HUDEP-2 (cell line): ENCODE results near the gene FRMD4A.

Source experiments
- DNase-seq, 76 experiments: peaks; one replicate each; lab custom pipeline; 2025; ENCODE audit not compliant: unreplicated experiment in 76 of 76; lab: John Stamatoyannopoulos, UW

The FRMD4A gene

DNA sequence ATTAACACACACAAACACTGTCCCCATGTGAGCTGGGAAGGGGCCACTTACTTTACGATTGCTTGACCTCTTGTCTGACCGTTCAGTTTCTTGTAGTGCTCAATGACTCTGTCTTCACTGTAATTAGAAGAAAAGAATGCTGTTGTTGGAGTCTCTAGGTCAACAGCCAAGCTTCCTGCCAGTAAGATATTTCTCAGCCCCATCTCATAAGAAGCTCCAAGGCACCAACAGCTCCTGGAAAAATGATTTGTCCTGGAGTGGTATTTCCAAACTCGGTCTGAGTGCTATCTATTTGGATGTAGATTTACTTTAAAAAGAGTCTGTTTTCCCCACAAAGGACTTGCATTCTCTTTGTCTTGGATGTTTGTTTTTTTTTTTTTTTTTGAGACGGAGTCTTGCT lies 590.3 kb downstream of the FRMD4A start:
- no peak for DNase-seq

- no peak for DNase-seq
Measured at GRCh38 chr10:13739183-13739582, 591.5 kb downstream of the FRMD4A start.

- no peak for DNase-seq
Measured at GRCh38 chr10:13736506-13736905, 594.2 kb downstream of the FRMD4A start.

DNA sequence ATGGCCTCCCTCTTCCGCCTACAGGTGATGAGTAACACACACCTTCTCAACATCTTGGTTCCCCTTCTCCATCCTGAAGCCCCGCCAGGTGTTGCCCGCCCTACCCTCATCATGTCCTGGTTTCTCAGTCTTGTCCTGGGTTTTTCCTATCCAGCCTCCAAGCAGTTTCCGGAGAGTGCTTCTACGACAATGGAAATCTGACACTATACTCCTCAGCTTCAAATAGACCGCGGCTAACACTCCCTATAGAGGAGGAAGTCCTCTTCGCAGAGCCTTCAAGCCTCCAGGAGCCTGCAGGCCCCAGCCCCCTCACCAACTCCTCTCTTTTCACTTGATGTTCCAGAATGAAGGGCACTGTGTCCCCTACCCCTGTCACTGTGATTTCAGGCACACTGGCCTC lies 596.6 kb downstream of the FRMD4A start:
- no peak for DNase-seq

DNA sequence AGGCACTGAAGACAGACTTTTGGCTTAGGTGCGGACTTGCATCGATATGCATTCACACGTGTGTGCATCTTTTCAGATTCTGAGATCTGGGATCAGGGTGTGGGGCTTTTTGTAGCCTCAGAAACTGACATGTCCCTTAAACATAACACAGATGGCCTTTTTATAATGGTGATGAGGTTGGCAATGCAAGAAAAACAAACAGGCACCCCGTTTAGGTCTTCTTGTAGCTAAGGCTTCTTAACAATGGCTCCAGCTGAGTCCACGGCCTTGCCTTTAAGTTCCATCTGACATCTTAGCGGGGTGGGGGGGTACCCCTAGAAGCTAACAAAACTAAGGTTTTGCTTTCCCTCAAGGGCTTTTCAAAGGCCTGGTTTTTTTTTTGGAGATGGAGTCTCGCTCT lies 597.7 kb downstream of the FRMD4A start:
- DNase-seq, result no peak

- DNase-seq, result no peak
Measured at GRCh38 chr10:13732465-13732881, 598.3 kb downstream of the FRMD4A start.

DNA sequence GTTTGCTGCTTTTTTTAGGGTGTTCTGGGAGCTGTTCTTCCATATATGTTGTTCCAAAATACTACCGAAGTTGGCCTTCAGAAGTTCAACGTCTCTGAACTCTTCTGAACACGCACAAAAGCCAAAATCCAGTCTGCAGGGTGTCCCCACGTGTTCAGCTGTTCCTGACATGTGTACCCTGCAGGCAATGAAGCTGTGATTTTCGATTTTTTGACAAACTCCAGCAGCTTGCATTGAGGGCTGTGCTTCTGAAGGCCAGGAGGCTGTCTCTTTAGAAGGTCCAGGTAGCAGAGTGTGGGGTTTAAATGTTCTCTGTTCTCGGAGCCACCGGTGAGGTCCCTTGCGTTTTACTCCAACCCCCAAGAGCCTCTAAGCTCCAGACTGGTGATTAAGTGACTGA lies 598.9 kb downstream of the FRMD4A start:
- DNase-seq, result no peak

- DNase-seq, result no peak
Measured at GRCh38 chr10:13730956-13731355, 599.8 kb downstream of the FRMD4A start.

DNA sequence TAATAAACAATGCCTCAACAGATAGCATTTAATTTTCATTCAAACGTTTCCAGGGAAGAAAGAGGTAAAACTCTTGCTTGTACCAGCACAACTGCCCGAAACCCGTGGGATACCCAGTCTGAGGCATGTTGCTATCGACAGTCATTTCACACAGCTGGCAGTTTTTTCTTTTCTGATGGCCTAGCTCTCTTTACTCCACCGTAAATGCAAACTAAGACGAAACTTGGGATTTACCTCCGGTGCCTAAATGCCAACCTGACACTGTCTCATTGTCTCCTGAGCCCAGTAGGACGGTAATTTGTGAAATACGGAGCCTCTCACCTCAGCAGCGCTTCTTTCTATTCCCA lies 600.4 kb downstream of the FRMD4A start:
- no peak for DNase-seq

- DNase-seq, result no peak
Measured at GRCh38 chr10:13729586-13730305, 601.0 kb downstream of the FRMD4A start.

DNA sequence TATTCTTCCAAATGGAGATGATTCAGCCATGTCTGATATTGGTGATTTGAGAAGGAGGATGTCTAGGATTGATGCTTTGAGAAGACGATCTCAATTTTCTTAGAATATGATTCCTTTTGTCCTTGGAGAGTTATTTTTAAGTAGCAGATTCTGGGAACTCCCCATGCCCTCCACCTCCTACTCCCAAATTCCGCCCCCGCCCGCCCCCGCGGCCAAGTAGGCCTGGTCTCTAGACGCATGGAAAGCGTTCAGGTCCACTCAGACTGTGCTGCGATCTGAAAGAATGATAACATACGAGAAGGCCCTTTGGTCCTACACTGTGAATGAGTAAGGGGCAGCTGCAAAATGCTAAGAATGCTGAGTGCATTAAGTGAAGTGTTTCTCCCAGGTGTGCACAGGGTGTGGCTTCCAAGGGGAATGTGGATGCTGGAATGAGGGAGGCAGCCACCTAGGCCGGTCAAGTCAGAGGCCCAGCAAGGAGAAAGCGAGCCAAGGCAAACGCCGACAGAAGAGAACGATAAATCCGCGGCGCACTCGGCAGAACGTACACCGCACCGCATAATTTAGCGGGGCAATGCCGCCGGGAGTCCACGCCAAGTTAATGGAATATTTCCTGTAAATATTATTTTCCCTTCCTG lies 601.7 kb downstream of the FRMD4A start:
- no peak for DNase-seq

- no peak for DNase-seq
Measured at GRCh38 chr10:13725594-13725993, 605.1 kb downstream of the FRMD4A start.

- no peak for DNase-seq
Measured at GRCh38 chr10:13724484-13724883, 606.2 kb downstream of the FRMD4A start.

DNA sequence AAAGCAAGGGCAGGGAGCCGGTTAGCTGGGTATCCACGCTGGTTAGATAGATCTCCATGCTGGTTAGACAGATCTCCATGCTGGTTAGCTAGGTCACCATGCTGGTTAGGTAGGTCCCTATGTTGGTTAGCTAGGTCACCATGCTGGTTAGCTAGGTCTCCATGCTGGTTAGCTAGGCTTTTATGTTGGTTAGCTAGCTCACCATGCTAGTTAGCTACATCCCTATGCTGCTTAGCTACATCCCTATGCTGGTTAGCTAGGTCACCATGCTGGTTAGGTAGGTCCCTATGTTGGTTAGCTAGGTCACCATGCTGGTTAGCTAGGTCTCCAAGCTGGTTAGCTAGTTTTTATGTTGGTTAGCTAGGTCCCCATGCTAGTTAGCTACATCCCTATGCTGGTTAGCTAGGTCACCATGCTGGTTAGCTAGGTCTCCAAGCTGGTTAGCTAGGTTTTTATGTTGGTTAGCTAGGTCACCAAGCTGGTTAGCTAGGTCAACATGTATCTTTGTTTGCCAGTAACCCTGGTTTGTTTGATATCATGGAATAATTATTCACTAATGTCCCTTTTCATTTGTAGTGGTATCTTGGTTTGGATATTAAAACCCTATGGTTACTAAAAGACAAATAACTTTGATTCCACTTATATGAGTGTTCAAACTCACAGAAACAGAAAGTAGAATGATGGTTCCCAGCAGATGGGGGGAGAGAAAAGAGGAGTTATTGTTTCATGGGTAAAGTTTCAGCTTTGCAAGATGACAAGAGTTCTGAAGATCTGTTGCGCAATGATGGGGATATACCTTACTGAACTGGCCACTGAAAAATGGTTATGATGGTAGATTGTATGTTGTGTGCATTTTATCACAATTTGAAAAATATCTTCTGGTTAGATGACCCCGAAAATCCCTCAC lies 607.7 kb downstream of the FRMD4A start:
- no peak for DNase-seq

DNA sequence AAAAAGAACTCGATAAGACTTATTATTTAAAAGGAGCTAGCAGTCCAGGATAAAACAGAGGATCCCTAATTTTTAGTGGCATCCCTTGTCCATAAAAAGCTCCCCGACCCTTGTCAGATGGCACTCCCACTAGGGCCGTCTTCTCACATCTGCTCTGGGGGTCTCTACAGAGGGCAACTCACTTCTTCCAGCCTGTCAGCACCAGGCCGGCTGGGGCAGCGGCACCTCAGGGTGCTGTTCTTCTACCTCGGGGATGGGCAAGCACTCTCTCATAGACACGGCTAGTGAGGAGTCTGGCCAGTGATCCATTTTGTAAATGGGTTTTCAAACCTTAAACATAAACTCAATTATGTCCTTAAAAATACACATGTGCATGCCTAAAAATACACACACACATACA lies 609.2 kb downstream of the FRMD4A start:
- DNase-seq, result no peak

DNA sequence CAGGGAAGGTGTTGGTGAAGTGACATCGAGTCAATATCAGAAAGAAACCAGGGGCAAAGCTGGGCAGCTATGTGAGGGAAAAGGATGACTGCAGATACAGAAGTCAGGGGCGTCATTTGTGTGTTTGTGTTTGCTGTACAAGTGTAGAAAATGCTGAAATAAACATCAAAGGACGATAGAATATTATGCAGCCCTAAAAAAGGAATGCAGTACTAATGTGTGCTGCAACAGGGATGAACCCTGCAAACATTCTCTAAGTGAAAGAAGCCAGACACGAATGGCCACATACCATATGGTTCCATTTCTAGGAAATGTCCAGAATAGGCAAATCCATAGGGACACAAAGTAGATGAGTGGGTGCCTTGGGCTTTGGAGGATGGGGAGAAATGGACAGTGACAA lies 610.0 kb downstream of the FRMD4A start:
- no peak for DNase-seq

DNA sequence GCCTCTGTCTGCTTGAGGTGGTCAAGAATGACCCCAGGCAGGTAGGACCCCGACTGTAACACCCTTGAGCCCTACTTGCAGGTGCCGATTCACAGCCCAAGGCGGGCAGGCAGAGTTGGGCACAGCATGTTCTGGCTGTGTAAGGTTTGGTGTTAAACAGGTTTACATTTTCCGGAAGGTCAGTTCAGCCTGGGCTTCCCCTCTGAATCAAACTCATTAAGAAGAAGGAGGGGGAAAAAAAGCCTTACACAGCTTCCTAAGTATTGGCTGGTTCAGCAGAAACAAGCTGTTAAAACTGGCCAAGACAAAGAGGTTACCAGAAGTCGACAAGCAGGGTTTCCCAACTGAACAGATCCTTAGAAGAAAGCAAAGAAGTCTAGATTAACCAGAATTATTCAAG lies 611.3 kb downstream of the FRMD4A start:
- DNase-seq, result no peak

DNA sequence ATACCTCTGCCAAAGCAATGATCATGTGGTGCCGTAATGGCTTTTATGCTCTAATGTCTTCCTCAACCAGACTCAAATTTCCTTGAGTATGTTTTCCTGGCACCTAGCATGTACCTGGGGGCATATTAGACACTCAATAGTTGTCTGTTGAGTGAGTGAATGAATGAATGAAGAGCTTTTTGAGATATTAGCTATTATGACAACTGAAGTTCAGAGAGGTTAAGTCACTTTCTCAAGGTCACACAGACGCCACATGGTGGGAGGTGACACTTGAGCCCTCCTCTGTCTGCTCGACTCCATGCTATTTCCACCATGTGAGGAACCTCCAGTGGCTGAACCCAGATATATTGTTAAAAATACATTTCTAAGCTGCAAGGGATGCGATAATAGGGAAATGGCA lies 611.9 kb downstream of the FRMD4A start:
- no peak for DNase-seq

GRCh38 chr10:13717936-13718772 lies 612.6 kb downstream of the FRMD4A start:
- DNase-seq, result peak in 62 of 76 experiments; percentile 2 to 67 (median 41)

GRCh38 chr10:13717571-13717935 lies 613.2 kb downstream of the FRMD4A start:
- no peak for DNase-seq
